GM18499 (cell line): ENCODE measurements around the gene TMEM92.

ENCODE experiments used
- ATAC-seq: cut with Tn5 transposase; IDR thresholded peaks from one replicate; pipeline ENCODE4 v1.9.1; 2021; ENCODE audit warnings: moderate number of reproducible peaks; ENCODE audit not compliant: insufficient read depth, unreplicated experiment

Gene TMEM92

GRCh38 chr17:50274142-50274896, at the start of gene TMEM92:
Gene TMEM92, plus strand, starts transcription at chr17:50274466. Its CDS starts 36 bp downstream, at chr17:50274502.
- ATAC-seq, result no peak

DNA sequence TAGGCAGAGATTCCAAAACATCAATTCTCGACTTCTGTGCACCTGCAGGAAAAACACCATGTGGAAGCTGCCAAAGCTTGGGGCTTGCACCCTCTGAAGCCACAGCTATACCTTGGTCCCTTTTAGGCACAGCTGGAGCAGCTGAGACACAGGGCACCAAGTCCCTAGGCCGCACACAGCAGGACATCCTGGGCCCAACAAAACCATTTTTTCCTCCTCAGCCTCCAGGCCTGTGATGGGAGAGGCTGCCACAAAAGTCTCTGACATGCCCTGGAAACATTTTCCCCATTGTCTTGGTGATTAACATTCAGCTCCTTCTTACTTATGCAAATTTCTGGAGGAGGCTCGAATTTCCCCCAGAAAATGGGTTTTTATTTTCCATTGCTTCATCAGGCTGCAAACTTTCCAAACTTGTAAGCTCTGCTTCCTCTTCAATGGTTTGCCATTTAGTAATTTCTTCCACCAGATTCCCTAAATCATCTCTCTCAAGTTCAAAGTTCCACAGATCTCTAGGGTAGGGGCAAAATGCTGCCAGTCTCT, 48.5 kb upstream of the TMEM92 start:
- ATAC-seq, result no peak

GRCh38 chr17:50234581-50234980, 39.7 kb upstream of the TMEM92 start:
- no peak for ATAC-seq

GRCh38 chr17:50237901-50238300, 36.4 kb upstream of the TMEM92 start:
- ATAC-seq, result no peak

DNA sequence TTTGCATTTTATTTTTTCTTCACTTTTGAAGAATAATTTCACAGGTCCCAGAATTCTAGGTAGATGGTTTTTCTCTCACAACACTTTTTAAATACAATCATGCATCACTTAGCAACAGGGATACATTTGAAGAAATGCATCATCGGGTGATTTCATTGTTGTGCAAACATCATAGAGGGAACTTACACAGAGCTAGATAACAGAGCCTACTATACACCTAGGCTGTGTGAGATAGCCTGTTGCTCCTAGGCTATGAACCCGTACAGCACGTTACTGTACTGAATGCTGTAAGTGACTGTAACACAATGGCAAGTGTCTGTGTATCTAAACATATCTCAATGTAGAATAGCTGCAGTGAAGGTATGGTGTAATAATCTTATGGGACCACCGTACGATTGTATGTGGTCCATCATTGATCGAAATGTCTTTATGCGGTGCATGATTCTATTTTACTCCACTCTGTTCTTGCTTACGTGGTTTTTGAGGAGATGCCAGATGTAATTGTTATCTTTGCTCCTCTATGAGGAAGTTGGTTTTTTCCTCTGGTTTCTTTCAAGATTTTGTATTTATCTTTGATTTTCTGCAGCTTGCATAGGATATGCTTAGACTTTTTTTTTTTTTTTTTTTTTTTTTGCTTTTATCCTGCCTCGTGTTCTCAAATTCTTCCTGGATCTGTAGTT, 35.5 kb upstream of the TMEM92 start:
- no peak for ATAC-seq

- ATAC-seq, result no peak
Observed at GRCh38 chr17:50239937-50240336, 34.3 kb upstream of the TMEM92 start.

- ATAC-seq, result no peak
Observed at GRCh38 chr17:50240851-50241250, 33.4 kb upstream of the TMEM92 start.

GRCh38 chr17:50241431-50241830, 32.8 kb upstream of the TMEM92 start:
- no peak for ATAC-seq

DNA sequence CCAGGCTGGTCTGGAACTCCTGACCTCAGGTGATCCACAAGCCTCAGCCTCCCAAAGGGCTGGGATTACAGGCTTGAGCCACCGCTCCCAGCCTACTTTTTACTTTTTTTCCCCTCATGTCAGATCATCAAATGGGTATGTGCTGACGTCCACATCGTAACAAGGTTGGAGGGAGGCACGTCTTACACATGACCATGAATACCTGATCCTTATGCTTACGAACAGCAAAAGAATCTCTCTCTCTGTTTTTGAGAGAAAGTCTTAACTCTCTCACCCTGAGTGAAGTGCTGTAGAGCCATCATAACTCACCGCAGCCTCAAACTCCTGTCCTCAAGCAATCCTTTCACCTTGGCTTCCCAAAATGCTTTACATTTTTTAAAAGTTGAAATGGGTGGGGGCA, 29.5 kb upstream of the TMEM92 start:
- no peak for ATAC-seq

DNA sequence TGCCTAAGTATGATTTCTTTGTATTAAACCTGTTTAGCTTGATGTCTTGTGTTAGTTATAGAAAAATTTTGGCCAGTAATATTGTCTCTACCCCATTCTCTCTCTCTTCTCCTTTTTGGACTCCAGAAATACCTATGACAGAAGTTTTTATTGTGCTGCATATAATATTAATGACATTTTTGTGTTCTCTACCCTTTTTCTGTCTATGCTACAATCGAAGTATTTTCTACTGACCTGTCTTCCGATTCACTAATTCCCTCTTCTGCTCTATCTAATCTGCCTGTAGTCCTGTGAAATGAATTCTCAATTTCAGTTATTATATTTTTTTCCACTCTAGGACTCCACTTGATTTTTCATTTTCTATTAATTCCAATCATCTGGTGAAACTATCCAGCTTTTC, 26.0 kb upstream of the TMEM92 start:
- ATAC-seq, result no peak

DNA sequence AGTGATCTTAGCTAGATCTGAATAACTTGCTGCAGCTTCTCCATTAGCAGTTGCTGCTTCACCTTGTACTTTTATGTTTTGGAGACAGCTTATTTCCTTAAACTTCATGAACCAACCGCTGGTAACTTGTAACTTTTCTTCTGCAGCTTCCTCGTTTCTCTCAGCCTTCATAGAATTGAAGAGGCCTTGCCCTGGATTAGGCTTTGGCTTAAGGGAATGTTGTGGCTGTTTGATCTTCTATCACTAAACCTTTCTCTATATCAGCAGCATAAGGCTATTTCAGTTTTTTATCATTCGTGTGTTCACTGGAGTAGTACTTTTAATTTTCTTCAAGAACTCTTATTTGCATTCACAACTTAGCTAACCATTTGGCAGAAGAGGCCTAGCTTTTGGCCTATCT, 21.5 kb upstream of the TMEM92 start:
- no peak for ATAC-seq

GRCh38 chr17:50255766-50256635, 18.3 kb upstream of the TMEM92 start:
- ATAC-seq, result no peak

- ATAC-seq, result no peak
Observed at GRCh38 chr17:50256826-50257618, 17.2 kb upstream of the TMEM92 start.

DNA sequence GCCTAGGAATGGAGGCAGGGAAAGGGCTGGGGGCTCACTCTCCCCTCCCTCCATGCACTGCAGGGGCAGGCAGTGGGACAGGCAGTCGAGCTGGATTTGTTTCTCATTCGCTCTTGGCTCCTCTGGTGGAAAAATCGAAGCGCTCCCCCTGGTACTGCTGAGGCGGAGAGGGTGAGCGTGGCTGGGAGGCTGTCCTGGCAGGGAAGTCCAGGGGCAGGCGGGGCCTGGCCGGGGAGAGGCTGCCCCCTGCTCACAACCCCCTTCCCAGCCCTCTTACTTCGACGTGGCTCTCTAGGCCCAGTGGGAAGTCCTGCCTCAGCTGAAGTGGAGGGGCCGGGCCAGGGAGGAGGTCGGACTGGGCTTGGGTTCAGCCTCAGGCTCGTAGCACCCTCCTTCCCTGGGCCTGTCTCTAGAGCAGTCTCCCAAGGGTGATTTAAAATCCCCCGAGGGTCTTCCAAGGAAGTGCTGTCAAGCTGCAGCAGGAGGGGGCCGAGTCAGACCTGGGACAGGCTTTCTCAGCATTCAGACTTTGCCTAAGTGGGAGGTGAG, 16.5 kb upstream of the TMEM92 start:
- ATAC-seq, result no peak

DNA sequence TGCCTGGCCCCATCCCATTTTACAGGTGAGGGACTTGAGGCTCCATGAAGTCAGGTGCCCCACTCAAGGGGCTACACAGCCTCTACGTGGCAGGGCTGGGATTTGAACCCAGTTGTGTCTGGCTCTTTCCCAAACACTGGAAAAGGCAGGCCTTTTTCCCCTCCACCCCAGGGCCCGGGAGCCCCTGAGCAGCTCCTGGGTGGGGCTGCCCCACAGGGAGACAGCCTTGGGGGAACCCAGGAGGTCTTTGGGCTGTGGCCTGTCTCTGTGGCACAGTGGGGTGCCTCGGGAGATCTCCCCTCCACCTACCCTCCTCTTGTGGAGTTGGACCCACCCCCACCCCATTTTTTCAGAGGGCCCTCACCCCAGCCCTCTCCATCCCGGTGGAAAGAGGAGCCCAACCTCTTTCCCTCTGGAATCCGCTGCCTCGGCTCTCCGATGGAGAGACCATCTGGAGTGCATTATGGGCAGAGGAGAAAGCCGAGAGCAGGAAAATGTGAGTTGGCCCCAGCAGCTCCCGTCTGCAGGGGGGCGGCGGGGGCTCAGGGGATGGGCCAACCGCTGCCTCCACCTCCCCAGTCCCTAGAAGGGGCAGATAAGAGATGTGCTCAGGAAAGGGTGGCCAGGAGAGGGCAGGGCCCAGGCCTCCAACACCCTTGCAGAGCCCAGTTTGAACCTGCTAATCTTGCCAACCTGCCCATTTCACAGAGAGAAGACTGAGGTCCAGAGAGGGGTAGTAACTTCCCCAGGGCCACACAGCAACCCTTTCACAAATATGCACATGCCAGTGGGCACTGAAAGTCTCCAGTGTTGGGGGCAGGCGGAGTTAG, 15.4 kb upstream of the TMEM92 start:
- ATAC-seq, result no peak

DNA sequence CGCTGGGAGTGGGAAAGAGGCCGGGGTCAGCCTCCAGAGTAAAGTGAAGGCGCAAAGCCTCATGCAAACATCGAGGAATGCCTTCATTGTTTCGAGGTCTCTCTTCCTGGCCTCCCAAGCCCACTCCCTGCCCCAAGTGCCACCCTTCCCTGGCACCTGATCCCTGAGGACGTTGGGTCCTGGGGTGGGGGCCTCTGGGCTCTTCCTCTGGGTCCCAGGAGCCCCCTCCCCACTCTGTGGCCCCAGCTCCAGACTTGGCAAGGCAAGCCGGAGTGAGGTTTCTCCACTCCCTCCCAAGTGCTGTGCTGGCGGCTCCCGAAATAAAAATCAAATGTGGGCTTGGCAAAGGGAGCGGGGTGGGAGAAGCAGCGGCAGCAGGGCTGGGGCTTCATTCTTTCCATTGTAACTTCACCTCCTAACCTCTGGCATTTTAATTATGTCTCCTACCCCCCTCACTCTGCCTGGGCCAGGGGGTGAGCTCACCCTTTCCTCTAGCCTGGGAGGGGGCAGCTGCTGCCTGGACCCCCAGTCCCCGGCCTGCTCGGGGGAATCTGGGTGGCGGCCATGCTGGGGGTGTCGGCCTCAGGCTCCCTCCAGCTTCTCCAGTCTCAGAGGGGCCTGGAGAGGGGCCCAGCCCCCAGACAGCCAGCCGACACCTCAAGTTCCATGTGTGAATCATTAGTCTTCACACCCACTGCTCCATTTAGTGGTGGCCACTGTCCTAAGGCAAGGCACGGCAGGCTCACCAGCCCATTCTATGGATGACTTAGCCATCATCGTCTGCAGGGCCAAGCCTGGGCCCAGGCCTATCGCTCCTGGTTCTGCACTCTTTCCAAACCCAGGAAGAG, 14.6 kb upstream of the TMEM92 start:
- ATAC-seq, result no peak

- no peak for ATAC-seq
Observed at GRCh38 chr17:50260501-50260911, 13.8 kb upstream of the TMEM92 start.
